Tibial nerve (tissue), 3 donors: ENCODE data around the gene MYH2.

Experiments
- POLR2A ChIP-seq, 2 donors: fragments of 450-650 bp; IDR thresholded peaks; one replicate each; pipeline ENCODE4 v1.6.1; 2017; ENCODE audit warnings: antibody characterized with exemption in 2 of 2, mild to moderate bottlenecking in 2 of 2, moderate library complexity in 2 of 2
- TF ChIP-seq, protein P1 (sequence below), 5 experiments: fragments of 200-600 bp in 3 of 5; fragments of 450-650 bp in 2 of 5; sonication (generic) in 3 of 5; IDR thresholded peaks; one replicate each; pipeline ENCODE4 v1.5.1; 2016 to 2019; ENCODE audit warnings: antibody characterized with exemption in 5 of 5, mild to moderate bottlenecking in 3 of 5, moderate library complexity in 2 of 5

DNA sequence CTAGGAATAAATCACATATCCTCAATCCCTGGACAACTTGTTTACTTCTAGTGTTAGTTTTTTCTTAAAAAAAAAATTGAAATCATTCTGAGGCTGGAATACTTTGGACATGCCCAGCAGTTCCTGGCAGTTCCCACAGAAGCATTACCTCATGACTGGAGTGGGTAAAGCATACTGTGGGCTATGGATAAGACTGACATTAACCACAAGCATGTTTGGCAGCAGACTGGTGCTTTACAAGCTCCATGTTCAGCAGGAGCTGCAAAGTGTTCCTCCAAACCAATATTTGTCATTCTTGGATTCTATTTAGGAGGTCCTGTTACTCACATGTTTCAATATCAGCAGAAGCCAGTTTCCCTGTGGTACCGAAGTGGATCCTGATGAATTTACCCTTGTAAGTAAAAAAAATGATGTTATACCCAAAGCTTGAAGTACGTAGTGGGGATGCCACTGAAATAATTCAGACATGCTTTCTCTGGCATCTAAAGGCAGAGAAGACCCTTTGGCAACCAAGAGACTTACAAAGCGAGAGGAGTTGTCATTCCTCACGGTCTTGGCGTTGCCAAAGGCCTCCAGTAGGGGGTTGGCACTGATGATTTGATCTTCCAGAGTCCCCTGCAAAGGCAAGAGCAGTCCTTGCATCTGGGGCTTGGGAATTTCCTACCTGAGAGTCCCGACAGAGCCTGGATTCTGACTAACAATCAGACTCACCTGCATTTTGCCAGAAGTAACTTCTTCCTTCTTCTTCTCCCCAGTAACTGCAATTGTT, 36.0 kb downstream of the MYH2 start:
- no peak for TF ChIP-seq POLR2A (IDR thresholded peaks at IDR 0.05)
- TF ChIP-seq, protein P1, sequence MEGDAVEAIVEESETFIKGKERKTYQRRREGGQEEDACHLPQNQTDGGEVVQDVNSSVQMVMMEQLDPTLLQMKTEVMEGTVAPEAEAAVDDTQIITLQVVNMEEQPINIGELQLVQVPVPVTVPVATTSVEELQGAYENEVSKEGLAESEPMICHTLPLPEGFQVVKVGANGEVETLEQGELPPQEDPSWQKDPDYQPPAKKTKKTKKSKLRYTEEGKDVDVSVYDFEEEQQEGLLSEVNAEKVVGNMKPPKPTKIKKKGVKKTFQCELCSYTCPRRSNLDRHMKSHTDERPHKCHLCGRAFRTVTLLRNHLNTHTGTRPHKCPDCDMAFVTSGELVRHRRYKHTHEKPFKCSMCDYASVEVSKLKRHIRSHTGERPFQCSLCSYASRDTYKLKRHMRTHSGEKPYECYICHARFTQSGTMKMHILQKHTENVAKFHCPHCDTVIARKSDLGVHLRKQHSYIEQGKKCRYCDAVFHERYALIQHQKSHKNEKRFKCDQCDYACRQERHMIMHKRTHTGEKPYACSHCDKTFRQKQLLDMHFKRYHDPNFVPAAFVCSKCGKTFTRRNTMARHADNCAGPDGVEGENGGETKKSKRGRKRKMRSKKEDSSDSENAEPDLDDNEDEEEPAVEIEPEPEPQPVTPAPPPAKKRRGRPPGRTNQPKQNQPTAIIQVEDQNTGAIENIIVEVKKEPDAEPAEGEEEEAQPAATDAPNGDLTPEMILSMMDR (IDR thresholded peaks at IDR 0.05) = no peak
